ENCODE results near the gene ADISSP.

ADISSP gene

GRCh38 chr20:3735768-3736167, 31.8 kb downstream of the ADISSP start:
- Histone ChIP-seq H3K4me3 (ENCODE audit: low read depth, low read length) (no peak overlapping the region), H3K36me3 (ENCODE audit: control insufficient read depth in 2 of 2, insufficient read depth in 1 of 2, low read length in 2 of 2) (no peaks in the 10 kb centered on the region), H3K27ac (ENCODE audit: extremely low read depth, low read depth, low read length) (no peak overlapping the region), H3K9me3 (ENCODE audit: control insufficient read depth, insufficient read depth, low read depth, low read length) (no peaks in the 10 kb centered on the region), H3K4me1 (ENCODE audit: control insufficient read depth, insufficient read depth, low read length) (peaks cover 10% of the 10 kb centered on the region; the same call in 1 of the 2 replicates)
- ChIA-PET CTCF (interaction anchor here (0.6 to 4.9 kb wide), 4 partner anchors 9 to 25 kb away, joined by 4 to 23 read pairs (median 14); no protein-coding TSS in a partner anchor), POLR2A (interaction anchor here (1.0 kb wide), 1 partner anchor 61 kb away, joined by 3 read pairs; the partner anchor contains the start of gene CDC25B)
- TF ChIP-seq ZFP69B (tag by site-specific recombination; IDR thresholded peaks at IDR 0.05): 0 out of 2 replicates have a peak, but pooled peaks have one; percentile 35
- no peak for TF ChIP-seq INSM2 (tag by site-specific recombination; IDR thresholded peaks at IDR 0.05)

- Histone ChIP-seq H3K9me3 (ENCODE audit: control insufficient read depth, insufficient read depth, low read depth, low read length) (no peaks in the 10 kb centered on the region), H3K4me1 (ENCODE audit: control insufficient read depth, insufficient read depth, low read length) (peaks cover 10% of the 10 kb centered on the region; the same call in 1 of the 2 replicates), H3K27ac (ENCODE audit: extremely low read depth, low read depth, low read length) (no peak overlapping the region), H3K36me3 (ENCODE audit: control insufficient read depth in 2 of 2, insufficient read depth in 1 of 2, low read length in 2 of 2) (no peaks in the 10 kb centered on the region), H3K4me3 (ENCODE audit: low read depth, low read length) (no peak overlapping the region)
- TF ChIP-seq ZFP41 (tag by site-specific recombination; IDR thresholded peaks at IDR 0.05; ENCODE audit: borderline replicate concordance) (no peak), ZBTB48 (tag by site-specific recombination; IDR thresholded peaks at IDR 0.05) (peak; percentile 59; the same call in 1 of the 2 replicates), ZNF311 (tag by site-specific recombination; IDR thresholded peaks at IDR 0.05; ENCODE audit: borderline replicate concordance) (no peak), ZNF513 (tag by site-specific recombination; IDR thresholded peaks at IDR 0.05) (no peak), ZNF510 (tag by site-specific recombination; IDR thresholded peaks at IDR 0.05; ENCODE audit: insufficient replicate concordance) (no peak), SP7 (tag by site-specific recombination; IDR thresholded peaks at IDR 0.05) (no peak), ZNF521 (tag by site-specific recombination; IDR thresholded peaks at IDR 0.05) (no peak)
- ChIA-PET POLR2A (no interaction called here), CTCF (interaction anchor here (0.5 to 4.9 kb wide), 3 partner anchors 18 to 59 kb away, joined by 3 to 23 read pairs (median 3); no protein-coding TSS in a partner anchor)
Observed at GRCh38 chr20:3734111-3734843, 33.3 kb downstream of the ADISSP start.

GRCh38 chr20:3733119-3733995, 34.2 kb downstream of the ADISSP start:
- TF ChIP-seq GLIS2 (tag by site-specific recombination; IDR thresholded peaks at IDR 0.05): 0 out of 2 replicates have a peak, but pooled peaks have one; percentile 13
- TF ChIP-seq ZNF280C (tag by site-specific recombination; IDR thresholded peaks at IDR 0.05): no peak
- Histone ChIP-seq H3K36me3 (ENCODE audit: control insufficient read depth in 2 of 2, insufficient read depth in 1 of 2, low read length in 2 of 2) (no peaks in the 10 kb centered on the region), H3K27ac (ENCODE audit: extremely low read depth, low read depth, low read length) (no peak overlapping the region), H3K9me3 (ENCODE audit: control insufficient read depth, insufficient read depth, low read depth, low read length) (no peaks in the 10 kb centered on the region), H3K4me1 (ENCODE audit: control insufficient read depth, insufficient read depth, low read length) (peaks cover 6% of the 10 kb centered on the region; the same call in 1 of the 2 replicates), H3K4me3 (ENCODE audit: low read depth, low read length) (no peak overlapping the region)
- ChIA-PET CTCF (interaction anchor here (4.9 kb wide), 1 partner anchor 23 kb away, joined by 23 read pairs; no protein-coding TSS in a partner anchor), POLR2A (no interaction called here)
